HG03571 (cell line): ENCODE results near the gene PLCL1.
"Not testable (repeated sequence)": the region's sequence is repeated elsewhere in the genome, so short reads cannot be mapped to it uniquely, and the experiment has no call there.

Experiments
- ATAC-seq: cut with Tn5 transposase; IDR thresholded peaks from one replicate; pipeline ENCODE4 v1.9.1; 2021; ENCODE audit not compliant: unreplicated experiment

PLCL1 gene

DNA sequence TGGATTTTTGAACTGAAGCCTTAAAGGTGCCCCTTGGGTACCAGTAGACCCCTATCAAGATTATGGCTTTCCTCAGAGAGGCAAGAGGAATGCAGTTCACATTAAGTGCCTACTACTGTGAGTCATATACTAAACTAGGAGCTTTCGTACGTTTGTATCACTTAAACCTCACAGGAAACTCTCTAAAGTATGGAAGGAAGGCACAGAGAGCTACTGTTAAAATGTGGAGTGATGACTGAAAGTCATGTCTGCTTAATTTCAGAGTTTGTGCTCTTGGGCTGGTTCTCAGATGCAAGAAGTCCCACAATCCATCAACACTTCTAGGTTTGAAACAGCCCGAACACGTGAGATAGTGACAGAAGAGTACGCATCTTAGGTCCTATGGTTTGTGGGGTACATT lies 4.7 kb downstream of the PLCL1 start:
- no peak for ATAC-seq

DNA sequence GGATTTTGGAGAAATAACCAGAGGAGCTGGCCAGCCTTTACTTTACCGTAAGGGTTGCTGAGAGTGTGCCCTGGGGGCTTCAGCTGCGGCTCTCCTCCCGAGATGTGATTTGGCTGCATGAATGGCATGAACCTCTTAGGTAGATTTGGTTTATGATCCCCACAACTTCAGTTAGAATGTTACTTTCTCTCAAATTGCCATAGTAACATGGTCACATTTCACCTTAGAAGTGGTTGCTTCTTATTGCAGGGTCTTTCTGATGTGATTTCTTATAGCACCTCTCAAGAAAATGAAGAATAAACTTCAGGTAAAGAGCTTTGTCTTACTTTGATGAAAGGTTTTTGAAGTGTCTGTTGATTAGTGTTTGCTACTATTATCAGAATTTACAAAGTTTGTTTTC lies 5.6 kb downstream of the PLCL1 start:
- ATAC-seq = no peak

DNA sequence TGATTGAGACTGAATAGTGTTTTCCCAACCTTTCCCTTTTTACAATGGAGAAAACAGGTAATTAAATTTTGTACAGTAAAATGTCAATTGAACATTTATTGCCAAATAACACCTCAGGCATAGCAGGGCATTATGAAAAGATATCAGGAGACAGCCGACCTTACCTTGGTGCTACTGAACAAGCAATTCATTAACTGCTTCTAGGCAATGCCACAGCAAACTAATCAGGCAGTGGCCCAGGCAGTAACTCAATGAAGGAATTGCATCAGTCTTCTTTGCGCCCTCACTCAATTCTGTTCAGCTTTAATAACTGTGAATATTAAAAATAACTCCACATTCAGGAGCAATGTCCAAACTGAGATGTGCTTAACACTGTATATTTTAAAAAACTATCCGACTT lies 6.1 kb downstream of the PLCL1 start:
- ATAC-seq = no peak

DNA sequence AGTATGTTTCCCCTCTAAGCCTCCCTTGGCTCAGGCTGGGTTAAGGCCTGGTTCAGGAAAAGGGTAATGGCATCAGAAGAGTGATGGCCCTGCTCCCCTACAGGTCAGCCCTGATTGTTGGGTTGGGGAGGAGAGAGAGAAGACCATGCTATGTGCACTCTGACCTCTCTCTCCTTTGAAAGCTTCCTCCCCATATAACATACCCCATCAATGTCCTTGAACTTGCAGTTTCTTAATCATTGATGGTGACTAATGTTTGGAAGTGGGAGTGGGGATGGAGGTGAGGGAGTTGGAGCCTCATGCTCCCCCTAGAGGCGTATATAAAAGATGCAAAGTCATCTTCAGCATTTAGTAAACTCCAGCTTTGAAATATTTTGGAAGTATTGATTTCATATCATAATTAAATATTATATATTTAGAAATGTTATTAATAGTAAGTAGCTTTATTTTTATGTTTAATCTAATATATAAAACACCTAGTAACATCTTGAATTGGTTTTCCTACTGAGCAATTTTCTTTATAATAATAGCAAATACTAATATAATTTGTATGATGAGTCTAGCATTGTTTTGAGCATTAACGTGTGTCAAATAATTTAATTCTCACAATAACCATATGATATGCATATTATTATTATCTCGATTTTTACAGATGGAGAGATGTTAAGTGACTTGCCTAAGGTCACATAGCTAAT lies 8.8 kb downstream of the PLCL1 start:
- no peak for ATAC-seq

GRCh38 chr2:197814526-197814925 lies 10.1 kb downstream of the PLCL1 start:
- no peak for ATAC-seq

DNA sequence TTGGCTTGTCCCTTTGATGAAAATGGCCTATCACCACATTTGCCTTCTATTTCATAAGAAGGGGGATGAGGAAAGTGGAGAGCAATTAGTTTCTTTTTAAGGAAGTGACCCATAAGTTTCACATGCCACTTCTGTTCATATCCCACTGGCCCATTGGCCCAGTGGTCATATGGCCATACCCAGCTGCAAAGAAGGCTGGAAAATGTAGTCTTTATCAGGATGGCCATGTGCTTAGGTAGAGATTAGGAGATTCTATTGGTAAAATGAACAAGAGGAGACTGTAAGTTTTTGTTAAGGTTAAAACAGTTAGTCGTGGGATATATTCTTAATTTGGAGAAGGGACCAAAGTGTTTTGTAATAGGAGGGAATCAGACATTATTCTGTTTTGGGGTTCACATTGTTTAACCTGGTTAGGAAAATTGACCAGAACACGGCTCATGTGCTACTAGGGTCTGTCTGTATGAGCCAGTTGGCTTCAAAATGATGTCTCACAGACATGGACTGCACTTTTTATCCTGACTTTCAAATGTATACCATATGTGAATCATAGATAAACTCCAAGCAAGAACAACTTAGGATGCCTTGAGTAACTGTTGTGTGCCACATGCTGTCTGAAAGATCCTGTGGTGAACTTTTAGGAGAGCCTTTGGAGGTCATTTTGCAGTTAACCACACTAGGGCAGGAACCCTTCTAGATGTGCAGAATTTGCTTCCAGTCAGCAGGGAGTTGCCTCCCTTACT lies 17.3 kb downstream of the PLCL1 start:
- no peak for ATAC-seq

DNA sequence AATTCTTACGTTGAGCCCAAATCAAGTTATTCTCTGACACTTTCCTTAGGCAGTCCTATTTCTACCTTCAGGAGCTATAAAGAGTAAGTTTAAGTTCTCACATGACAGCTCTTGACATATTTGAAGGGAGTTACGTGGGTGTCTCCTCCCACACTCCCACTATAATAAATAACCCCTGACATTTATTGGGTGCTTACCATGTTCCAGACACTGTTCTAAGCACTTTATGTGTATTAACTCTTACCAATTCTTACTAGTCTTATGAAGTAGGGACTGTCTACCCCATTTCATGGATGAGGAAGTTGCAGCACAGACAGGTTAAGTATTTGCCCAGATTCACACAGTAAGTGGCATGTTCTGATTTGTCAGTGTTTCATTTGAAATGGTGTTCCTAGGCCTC lies 17.9 kb downstream of the PLCL1 start:
- ATAC-seq = no peak

DNA sequence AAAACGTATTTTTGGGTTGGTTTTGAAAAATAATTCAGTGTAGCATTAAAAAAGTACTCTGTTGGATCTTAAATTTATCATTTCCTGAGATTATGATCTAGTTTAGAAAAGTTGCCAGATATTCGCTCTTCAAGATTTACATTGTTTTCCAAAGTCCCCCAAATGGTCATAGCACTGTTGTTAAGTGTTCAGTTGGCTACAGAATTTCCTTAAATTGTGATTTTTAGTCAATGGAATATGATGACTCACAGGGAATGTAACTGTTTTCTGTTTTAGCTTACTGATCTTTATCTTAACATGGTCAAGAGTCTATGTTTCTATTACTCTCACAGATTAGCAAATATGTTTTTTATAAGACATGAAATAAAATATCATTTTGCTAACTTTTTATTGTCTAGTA lies 23.2 kb downstream of the PLCL1 start:
- ATAC-seq = no peak

DNA sequence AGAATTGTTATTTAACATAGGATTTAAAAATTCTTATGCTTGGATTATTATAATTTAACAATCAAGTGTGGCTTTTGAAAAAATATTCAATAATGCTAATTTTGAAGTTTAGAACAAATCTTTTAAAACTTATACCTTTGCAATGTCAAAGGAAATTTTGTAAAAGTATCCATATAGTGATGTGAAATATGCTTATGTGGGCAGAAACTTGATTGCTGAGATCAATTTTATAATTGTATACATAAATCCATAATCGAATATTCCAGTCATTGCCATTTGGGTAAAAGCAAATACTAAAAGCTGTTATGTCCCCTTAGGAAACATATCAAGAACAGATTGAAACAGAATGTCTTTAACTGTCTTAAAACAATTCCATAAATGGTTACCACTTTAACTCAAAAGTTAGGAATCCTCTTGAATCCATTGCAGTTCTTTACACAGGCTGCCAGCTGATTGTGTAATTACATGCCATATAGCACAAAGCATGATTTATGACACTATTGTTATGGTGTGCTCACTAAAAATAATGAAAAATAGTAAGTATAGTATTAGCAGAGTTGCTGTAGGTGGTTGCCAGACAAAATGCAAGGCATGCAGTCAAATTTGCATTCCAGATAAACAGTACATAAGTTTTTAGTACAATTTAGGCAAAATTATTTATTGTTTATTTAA lies 24.2 kb downstream of the PLCL1 start:
- no peak for ATAC-seq

- not testable (repeated sequence) for ATAC-seq
Measured at GRCh38 chr2:197834771-197835170, 30.4 kb downstream of the PLCL1 start.

- no peak for ATAC-seq
Measured at GRCh38 chr2:197835293-197835692, 30.9 kb downstream of the PLCL1 start.

DNA sequence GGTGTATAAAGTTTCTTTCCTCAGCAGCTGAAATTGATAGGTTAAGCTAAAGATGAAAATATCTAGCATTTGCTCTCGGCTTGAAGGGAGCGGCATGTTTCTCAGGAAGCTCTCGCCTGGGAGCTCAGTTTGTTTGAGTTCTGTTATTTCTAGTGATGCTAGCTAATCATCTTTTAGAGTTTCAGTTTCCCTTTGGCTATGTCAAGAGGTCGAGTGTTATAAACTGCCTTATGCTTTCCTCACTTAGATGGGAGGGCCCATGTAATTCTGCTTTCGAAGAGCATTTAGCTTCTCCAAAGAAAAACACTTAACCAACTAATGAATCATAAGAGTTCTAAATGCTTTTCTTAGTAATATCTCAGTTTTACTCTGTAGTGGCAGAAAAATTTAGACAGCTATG lies 33.6 kb downstream of the PLCL1 start:
- ATAC-seq = peak; percentile 91

DNA sequence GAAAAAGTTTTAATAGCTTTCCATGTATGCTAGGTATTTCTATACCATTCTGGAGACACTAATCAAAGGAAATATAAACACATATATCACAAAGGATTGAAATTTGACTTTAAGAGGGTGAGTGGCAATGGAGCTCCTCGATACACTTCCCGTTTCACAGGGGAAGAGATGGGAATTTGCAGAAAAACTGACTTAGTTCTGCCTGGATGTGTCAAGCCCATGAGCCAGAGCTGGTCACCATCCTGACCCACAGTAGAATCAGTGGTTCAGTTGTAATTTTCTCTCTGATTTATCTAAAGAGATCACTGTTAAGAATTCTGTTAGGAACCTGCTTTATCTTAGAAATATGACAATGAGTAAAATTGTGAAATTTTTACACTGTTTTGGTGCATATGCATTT lies 34.2 kb downstream of the PLCL1 start:
- ATAC-seq = no peak

- ATAC-seq = no peak
Measured at GRCh38 chr2:197839327-197839726, 34.9 kb downstream of the PLCL1 start.

- no peak for ATAC-seq
Measured at GRCh38 chr2:197839856-197840255, 35.5 kb downstream of the PLCL1 start.

DNA sequence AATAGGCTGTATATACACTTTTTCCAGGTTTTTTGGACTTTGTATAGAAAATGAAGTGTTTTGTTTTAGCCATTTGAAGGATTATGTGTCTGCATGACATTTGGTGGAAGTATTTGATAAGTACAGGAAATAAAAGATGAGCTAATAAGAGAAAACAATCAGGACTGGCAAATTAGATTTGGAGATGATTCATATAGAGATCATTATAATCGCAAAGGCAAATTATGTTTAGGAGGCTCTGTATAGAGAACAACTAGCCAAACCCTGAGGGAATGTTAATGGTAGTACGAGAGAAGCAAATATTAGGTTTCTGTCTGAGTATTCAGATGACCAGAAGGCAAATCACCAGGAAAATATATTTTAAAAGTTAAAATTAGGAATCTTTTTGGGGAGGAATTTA lies 41.7 kb downstream of the PLCL1 start:
- ATAC-seq = no peak

GRCh38 chr2:197846777-197847176 lies 42.4 kb downstream of the PLCL1 start:
- no peak for ATAC-seq

GRCh38 chr2:197847651-197848401 lies 43.4 kb downstream of the PLCL1 start:
- ATAC-seq = no peak

GRCh38 chr2:197848602-197849001 lies 44.2 kb downstream of the PLCL1 start:
- no peak for ATAC-seq

DNA sequence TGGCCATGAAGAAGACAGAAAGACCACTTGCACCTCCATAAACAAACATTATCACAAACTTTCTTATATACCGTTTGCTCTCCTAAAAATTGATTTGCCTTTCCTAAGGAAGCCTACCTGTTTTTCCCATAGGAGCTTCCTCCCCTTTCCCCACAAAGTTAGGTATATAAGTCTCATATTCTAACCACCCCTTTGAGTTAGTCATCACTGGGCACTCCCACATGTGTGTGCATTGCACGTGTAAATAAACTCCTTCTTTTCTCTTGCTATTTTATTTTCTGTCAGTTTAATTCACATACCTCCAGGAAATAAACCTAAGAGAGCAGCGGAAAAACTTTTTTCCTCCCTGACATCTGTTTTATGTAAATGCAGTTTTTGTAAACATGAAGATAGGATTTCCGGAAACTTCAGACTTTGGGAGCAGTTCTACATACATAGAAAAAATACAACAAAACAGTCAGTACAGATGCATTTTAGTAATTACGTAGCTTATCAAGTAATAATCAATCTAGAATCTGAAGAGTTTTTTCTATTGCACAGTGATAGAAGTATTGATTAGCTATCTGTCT lies 46.6 kb downstream of the PLCL1 start:
- ATAC-seq = no peak

DNA sequence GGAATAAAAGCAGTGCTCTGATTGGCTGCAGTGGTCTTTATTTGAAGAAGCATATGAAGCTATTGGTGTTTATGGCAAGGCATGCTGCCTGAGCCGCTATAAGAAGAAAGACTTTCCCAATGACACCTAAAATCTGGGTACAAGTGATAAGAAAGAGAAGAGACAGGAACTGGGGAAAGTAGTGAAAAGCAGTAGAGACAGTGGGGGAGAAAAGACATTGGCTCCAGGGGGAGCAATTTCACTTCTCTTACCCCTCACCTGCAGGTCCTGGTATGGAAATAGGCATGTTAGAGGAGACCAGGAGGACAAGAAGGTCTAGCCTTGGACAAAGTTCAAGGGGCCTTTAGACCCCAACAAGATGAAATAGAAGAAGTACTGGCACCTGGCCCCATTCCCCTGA lies 47.1 kb downstream of the PLCL1 start:
- ATAC-seq = no peak
